WTC11 (cell line): Measurements from ENCODE around the gene ENAH. TPM values are rescaled to one million over a fixed set of nuclear protein-coding genes. Genes with fewer than 3 reads are reported as not detected.
A peak's percentile ranks its signal among the peaks of the same experiment; 100 is the strongest.

Experiments used
- CBFB ChIP-seq: sonication (generic); formaldehyde crosslinking; IDR thresholded peaks from 2 replicates; pipeline ENCODE4 v1.8.1; 2022; ENCODE audit warnings: mild to moderate bottlenecking, low read depth, missing genetic modification reagents
- CREM ChIP-seq: sonication (generic); formaldehyde crosslinking; IDR thresholded peaks from 2 replicates; pipeline ENCODE4 v1.8.1; 2022; ENCODE audit warnings: mild to moderate bottlenecking, missing genetic modification reagents, moderate library complexity
- FOXK1 ChIP-seq: sonication (generic); formaldehyde crosslinking; IDR thresholded peaks from 2 replicates; pipeline ENCODE4 v1.8.0; 2022; ENCODE audit warnings: mild to moderate bottlenecking, moderate library complexity, missing genetic modification reagents
- HMGA2 ChIP-seq: fragments of 250-450 bp; sonication (Bioruptor Pico); IDR thresholded peaks from 2 replicates; pipeline ENCODE4 v1.4.0; 2021; ENCODE audit warnings: mild to moderate bottlenecking, moderate library complexity
- KAT7 ChIP-seq: sonication (generic); formaldehyde crosslinking; IDR thresholded peaks from 2 replicates; pipeline ENCODE4 v1.8.1; 2023; ENCODE audit warnings: missing genetic modification reagents, mild to moderate bottlenecking, borderline replicate concordance
- NFE2L1 ChIP-seq: sonication (generic); formaldehyde crosslinking; IDR thresholded peaks from 2 replicates; pipeline ENCODE4 v1.8.1; 2023; ENCODE audit warnings: missing genetic modification reagents
- NR1H2 ChIP-seq: sonication (generic); formaldehyde crosslinking; IDR thresholded peaks from 2 replicates; pipeline ENCODE4 v1.9.0; 2021; ENCODE audit warnings: mild to moderate bottlenecking, moderate library complexity, missing genetic modification reagents
- RORB ChIP-seq: fragments of 250-450 bp; sonication (Bioruptor Pico); IDR thresholded peaks from 2 replicates; pipeline ENCODE4 v1.9.0; 2021; ENCODE audit warnings: mild to moderate bottlenecking
- ZNF423 ChIP-seq: fragments of 250-450 bp; sonication (Bioruptor Pico); IDR thresholded peaks from 2 replicates; pipeline ENCODE4 v2.1.2; 2022; ENCODE audit warnings: mild to moderate bottlenecking, moderate library complexity
- total RNA-seq: library from RNA; stranded (reverse); gene quantifications from 3 replicates; pipeline ENCODE4 v1.2.3, GENCODE V29; 2021
- TF ChIP-seq, protein P1 (sequence below): sonication (generic); formaldehyde crosslinking; IDR thresholded peaks from 2 replicates; pipeline ENCODE4 v1.8.1; 2023; ENCODE audit warnings: mild to moderate bottlenecking, missing genetic modification reagents, borderline replicate concordance
- TF ChIP-seq, protein P2 (sequence below): sonication (generic); formaldehyde crosslinking; IDR thresholded peaks from 2 replicates; pipeline ENCODE4 v1.8.0; 2022; ENCODE audit warnings: mild to moderate bottlenecking, missing genetic modification reagents
- TF ChIP-seq, protein P3 (sequence below): sonication (generic); formaldehyde crosslinking; IDR thresholded peaks from 2 replicates; pipeline ENCODE4 v1.8.0; 2022; ENCODE audit warnings: missing genetic modification reagents
- TF ChIP-seq, protein P4 (sequence below): fragments of 250-450 bp; sonication (Bioruptor Pico); IDR thresholded peaks from 2 replicates; pipeline ENCODE4 v1.9.0; 2021; ENCODE audit warnings: mild to moderate bottlenecking
- TF ChIP-seq, protein P5 (sequence below): fragments of 250-450 bp; sonication (Bioruptor Pico); IDR thresholded peaks from 2 replicates; pipeline ENCODE4 v1.9.0; 2021; ENCODE audit warnings: mild to moderate bottlenecking
- TF ChIP-seq, protein P6 (sequence below): fragments of 250-450 bp; sonication (Bioruptor Pico); IDR thresholded peaks from 2 replicates; pipeline ENCODE4 v1.9.0; 2021; ENCODE audit warnings: moderate library complexity, mild to moderate bottlenecking, inconsistent platforms, borderline replicate concordance
- TF ChIP-seq, protein P7 (sequence below): sonication (generic); formaldehyde crosslinking; IDR thresholded peaks from 2 replicates; pipeline ENCODE4 v1.8.1; 2023; ENCODE audit warnings: mild to moderate bottlenecking, missing genetic modification reagents, moderate library complexity
- TF ChIP-seq, protein P8 (sequence below): sonication (generic); formaldehyde crosslinking; IDR thresholded peaks from 2 replicates; pipeline ENCODE4 v1.8.1; 2023; ENCODE audit warnings: mild to moderate bottlenecking, moderate library complexity, missing genetic modification reagents
- TF ChIP-seq, protein P9 (sequence below): fragments of 250-450 bp; sonication (Bioruptor Pico); conservative IDR thresholded peaks from 2 replicates; pipeline ENCODE4 v1.9.0; 2021; ENCODE audit warnings: mild to moderate bottlenecking
- TF ChIP-seq, protein P10 (sequence below): sonication (generic); formaldehyde crosslinking; conservative IDR thresholded peaks from 2 replicates; pipeline ENCODE4 v1.8.1; 2022; ENCODE audit warnings: mild to moderate bottlenecking, missing genetic modification reagents

Gene ENAH
- total RNA-seq, 1 experiment from 2014 or later: 227 TPM

DNA sequence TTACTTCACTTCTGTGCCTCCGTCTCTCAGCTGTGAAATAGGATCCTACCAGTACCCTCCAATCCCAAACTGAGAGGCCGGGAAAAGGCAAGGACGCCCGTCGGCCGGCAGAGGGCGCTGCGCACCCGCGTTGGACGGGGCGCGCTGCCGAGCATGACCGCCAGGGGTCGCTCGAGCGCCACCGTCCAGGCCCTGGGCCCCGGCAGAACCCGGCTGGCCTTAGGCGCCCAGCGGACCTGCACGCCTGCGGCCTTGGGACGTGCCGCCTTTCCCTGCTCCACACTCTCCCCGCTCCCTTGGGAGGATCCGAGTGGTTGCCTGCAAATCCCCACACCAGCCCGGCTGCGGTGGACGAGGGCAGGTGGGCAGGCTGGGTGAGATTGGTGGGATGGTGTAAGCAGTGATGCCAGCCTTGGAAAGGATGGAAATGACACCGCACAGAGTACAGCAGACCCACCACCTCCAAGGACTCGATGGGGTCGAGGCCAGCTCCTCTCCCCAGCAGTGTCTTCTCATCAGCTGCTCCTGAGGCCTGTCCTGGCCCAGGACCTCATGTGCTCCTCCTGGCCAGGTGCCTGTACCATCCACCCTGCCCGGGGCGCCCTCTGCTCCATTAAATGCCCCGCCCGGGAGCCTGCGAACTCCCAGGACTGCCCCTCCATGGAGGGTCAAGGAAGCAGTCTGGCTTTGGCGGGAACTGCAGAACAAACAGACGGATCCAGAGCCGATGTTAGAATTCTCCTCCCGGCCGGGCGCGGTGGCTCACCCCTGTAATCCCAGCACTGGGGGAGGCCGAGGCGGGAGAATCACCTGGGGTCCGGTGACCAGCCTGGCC lies 177.7 kb downstream of the ENAH start (continued):
- no peak for TF ChIP-seq HMGA2 (CRISPR knock-in tag)
- TF ChIP-seq, protein P1, sequence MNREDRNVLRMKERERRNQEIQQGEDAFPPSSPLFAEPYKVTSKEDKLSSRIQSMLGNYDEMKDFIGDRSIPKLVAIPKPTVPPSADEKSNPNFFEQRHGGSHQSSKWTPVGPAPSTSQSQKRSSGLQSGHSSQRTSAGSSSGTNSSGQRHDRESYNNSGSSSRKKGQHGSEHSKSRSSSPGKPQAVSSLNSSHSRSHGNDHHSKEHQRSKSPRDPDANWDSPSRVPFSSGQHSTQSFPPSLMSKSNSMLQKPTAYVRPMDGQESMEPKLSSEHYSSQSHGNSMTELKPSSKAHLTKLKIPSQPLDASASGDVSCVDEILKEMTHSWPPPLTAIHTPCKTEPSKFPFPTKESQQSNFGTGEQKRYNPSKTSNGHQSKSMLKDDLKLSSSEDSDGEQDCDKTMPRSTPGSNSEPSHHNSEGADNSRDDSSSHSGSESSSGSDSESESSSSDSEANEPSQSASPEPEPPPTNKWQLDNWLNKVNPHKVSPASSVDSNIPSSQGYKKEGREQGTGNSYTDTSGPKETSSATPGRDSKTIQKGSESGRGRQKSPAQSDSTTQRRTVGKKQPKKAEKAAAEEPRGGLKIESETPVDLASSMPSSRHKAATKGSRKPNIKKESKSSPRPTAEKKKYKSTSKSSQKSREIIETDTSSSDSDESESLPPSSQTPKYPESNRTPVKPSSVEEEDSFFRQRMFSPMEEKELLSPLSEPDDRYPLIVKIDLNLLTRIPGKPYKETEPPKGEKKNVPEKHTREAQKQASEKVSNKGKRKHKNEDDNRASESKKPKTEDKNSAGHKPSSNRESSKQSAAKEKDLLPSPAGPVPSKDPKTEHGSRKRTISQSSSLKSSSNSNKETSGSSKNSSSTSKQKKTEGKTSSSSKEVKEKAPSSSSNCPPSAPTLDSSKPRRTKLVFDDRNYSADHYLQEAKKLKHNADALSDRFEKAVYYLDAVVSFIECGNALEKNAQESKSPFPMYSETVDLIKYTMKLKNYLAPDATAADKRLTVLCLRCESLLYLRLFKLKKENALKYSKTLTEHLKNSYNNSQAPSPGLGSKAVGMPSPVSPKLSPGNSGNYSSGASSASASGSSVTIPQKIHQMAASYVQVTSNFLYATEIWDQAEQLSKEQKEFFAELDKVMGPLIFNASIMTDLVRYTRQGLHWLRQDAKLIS: peak; percentile 82; the same call in 1 of the 2 replicates
- TF ChIP-seq, protein P2, sequence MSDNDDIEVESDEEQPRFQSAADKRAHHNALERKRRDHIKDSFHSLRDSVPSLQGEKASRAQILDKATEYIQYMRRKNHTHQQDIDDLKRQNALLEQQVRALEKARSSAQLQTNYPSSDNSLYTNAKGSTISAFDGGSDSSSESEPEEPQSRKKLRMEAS (CRISPR knock-in tag): peak; percentile 81
- TF ChIP-seq ZNF423 (CRISPR knock-in tag): no peak
- TF ChIP-seq CBFB (CRISPR knock-in tag): peak; percentile 84; the same call in 1 of the 2 replicates
- TF ChIP-seq, protein P3, sequence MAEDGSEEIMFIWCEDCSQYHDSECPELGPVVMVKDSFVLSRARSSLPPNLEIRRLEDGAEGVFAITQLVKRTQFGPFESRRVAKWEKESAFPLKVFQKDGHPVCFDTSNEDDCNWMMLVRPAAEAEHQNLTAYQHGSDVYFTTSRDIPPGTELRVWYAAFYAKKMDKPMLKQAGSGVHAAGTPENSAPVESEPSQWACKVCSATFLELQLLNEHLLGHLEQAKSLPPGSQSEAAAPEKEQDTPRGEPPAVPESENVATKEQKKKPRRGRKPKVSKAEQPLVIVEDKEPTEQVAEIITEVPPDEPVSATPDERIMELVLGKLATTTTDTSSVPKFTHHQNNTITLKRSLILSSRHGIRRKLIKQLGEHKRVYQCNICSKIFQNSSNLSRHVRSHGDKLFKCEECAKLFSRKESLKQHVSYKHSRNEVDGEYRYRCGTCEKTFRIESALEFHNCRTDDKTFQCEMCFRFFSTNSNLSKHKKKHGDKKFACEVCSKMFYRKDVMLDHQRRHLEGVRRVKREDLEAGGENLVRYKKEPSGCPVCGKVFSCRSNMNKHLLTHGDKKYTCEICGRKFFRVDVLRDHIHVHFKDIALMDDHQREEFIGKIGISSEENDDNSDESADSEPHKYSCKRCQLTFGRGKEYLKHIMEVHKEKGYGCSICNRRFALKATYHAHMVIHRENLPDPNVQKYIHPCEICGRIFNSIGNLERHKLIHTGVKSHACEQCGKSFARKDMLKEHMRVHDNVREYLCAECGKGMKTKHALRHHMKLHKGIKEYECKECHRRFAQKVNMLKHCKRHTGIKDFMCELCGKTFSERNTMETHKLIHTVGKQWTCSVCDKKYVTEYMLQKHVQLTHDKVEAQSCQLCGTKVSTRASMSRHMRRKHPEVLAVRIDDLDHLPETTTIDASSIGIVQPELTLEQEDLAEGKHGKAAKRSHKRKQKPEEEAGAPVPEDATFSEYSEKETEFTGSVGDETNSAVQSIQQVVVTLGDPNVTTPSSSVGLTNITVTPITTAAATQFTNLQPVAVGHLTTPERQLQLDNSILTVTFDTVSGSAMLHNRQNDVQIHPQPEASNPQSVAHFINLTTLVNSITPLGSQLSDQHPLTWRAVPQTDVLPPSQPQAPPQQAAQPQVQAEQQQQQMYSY: 0 out of 2 replicates have a peak, but pooled peaks have one; percentile 23
- no peak for TF ChIP-seq KAT7 (CRISPR knock-in tag)
- TF ChIP-seq, protein P4, sequence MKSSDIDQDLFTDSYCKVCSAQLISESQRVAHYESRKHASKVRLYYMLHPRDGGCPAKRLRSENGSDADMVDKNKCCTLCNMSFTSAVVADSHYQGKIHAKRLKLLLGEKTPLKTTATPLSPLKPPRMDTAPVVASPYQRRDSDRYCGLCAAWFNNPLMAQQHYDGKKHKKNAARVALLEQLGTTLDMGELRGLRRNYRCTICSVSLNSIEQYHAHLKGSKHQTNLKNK: no peak
- TF ChIP-seq, protein P5, sequence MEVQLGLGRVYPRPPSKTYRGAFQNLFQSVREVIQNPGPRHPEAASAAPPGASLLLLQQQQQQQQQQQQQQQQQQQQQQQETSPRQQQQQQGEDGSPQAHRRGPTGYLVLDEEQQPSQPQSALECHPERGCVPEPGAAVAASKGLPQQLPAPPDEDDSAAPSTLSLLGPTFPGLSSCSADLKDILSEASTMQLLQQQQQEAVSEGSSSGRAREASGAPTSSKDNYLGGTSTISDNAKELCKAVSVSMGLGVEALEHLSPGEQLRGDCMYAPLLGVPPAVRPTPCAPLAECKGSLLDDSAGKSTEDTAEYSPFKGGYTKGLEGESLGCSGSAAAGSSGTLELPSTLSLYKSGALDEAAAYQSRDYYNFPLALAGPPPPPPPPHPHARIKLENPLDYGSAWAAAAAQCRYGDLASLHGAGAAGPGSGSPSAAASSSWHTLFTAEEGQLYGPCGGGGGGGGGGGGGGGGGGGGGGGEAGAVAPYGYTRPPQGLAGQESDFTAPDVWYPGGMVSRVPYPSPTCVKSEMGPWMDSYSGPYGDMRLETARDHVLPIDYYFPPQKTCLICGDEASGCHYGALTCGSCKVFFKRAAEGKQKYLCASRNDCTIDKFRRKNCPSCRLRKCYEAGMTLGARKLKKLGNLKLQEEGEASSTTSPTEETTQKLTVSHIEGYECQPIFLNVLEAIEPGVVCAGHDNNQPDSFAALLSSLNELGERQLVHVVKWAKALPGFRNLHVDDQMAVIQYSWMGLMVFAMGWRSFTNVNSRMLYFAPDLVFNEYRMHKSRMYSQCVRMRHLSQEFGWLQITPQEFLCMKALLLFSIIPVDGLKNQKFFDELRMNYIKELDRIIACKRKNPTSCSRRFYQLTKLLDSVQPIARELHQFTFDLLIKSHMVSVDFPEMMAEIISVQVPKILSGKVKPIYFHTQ (CRISPR knock-in tag): no peak
- TF ChIP-seq CREM (CRISPR knock-in tag): peak; percentile 63
- TF ChIP-seq, protein P6, sequence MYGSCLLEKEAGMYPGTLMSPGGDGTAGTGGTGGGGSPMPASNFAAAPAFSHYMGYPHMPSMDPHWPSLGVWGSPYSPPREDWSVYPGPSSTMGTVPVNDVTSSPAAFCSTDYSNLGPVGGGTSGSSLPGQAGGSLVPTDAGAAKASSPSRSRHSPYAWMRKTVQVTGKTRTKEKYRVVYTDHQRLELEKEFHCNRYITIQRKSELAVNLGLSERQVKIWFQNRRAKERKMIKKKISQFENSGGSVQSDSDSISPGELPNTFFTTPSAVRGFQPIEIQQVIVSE: no peak
- TF ChIP-seq, protein P7, sequence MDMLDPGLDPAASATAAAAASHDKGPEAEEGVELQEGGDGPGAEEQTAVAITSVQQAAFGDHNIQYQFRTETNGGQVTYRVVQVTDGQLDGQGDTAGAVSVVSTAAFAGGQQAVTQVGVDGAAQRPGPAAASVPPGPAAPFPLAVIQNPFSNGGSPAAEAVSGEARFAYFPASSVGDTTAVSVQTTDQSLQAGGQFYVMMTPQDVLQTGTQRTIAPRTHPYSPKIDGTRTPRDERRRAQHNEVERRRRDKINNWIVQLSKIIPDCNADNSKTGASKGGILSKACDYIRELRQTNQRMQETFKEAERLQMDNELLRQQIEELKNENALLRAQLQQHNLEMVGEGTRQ (CRISPR knock-in tag): no peak
- no peak for TF ChIP-seq RORB (CRISPR knock-in tag)
- TF ChIP-seq, protein P8, sequence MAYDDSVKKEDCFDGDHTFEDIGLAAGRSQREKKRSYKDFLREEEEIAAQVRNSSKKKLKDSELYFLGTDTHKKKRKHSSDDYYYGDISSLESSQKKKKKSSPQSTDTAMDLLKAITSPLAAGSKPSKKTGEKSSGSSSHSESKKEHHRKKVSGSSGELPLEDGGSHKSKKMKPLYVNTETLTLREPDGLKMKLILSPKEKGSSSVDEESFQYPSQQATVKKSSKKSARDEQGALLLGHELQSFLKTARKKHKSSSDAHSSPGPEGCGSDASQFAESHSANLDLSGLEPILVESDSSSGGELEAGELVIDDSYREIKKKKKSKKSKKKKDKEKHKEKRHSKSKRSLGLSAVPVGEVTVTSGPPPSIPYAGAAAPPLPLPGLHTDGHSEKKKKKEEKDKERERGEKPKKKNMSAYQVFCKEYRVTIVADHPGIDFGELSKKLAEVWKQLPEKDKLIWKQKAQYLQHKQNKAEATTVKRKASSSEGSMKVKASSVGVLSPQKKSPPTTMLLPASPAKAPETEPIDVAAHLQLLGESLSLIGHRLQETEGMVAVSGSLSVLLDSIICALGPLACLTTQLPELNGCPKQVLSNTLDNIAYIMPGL (CRISPR knock-in tag): peak; percentile 98; the same call in 1 of the 2 replicates
- TF ChIP-seq NFE2L1: no peak
- TF ChIP-seq, protein P9, sequence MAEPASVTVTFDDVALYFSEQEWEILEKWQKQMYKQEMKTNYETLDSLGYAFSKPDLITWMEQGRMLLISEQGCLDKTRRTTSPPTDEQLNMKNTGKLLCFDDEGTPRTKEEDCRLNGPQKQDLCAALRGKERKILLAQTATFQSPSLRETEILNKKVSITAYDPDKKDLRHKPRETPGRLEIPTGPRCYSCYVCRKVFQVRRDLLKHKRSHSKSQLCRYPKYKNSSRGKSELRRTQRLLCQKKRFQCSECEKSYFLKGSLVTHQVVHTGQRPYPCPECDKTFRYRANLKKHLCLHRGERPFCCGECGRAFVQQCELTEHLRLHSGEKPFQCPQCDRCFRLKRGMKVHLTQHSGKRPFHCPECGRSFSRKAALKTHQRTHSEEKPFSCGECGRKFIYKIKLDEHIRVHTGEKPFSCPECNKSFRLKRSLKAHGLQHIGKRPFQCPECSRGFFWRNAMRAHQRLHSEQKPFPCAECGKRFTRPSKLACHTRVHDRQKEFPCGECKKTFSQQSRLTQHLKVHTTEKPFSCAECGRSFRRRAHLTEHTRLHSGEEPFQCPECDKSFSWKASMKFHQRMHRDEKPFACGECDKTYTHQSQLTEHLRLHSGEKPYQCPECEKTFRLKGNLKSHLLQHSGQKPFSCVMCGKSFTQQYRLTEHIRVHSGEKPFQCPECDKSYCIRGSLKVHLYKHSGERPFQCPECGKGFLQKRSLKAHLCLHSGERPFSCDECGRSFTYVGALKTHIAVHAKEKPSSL (CRISPR knock-in tag): no peak
- no peak for TF ChIP-seq NR1H2 (CRISPR knock-in tag)
- TF ChIP-seq FOXK1 (CRISPR knock-in tag): peak; percentile 61
- TF ChIP-seq, protein P10, sequence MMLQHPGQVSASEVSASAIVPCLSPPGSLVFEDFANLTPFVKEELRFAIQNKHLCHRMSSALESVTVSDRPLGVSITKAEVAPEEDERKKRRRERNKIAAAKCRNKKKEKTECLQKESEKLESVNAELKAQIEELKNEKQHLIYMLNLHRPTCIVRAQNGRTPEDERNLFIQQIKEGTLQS (CRISPR knock-in tag): no peak
